ENCODE measurements around the gene ARHGAP10.

- no peak for TF ChIP-seq CTCF (IDR thresholded peaks at IDR 0.05)
- TF ChIP-seq POLR2A (IDR thresholded peaks at IDR 0.05; ENCODE audit: low read depth), result no peak
- no peak for TF ChIP-seq EP300 (IDR thresholded peaks at IDR 0.05)
- no peak for TF ChIP-seq POLR2AphosphoS5 (IDR thresholded peaks at IDR 0.05)
Observed at GRCh38 chr4:148118179-148118578, 386.3 kb downstream of the ARHGAP10 start.

Data from esophagus muscularis mucosa (tissue), 4 donors.